ENCODE data around the gene RFPL3.
"Not testable (repeated sequence)": the region's sequence is repeated elsewhere in the genome, so short reads cannot be mapped to it uniquely, and the experiment has no call there.

The RFPL3 gene

GRCh38 chr22:32329202-32329645, 28.4 kb upstream of the RFPL3 start:
- no peak for DNase-seq (ENCODE audit: low read depth in 2 of 2)

- no peak for DNase-seq (ENCODE audit: low read depth in 2 of 2)
These were observed 26.3 kb upstream of the RFPL3 start for GRCh38 chr22:32331236-32331917.

- no peak for DNase-seq (ENCODE audit: low read depth in 2 of 2)
These were observed 25.5 kb upstream of the RFPL3 start for GRCh38 chr22:32331918-32332725.

GRCh38 chr22:32333141-32333768, 24.4 kb upstream of the RFPL3 start:
- no peak for DNase-seq (ENCODE audit: low read depth in 2 of 2)

- DNase-seq (ENCODE audit: low read depth in 2 of 2) = no peak
These were observed 23.7 kb upstream of the RFPL3 start for GRCh38 chr22:32333769-32334659.

- no peak for DNase-seq (ENCODE audit: low read depth in 2 of 2)
These were observed 22.9 kb upstream of the RFPL3 start for GRCh38 chr22:32334660-32335365.

- DNase-seq (ENCODE audit: low read depth in 2 of 2) = no peak
These were observed 22.2 kb upstream of the RFPL3 start for GRCh38 chr22:32335471-32335870.

- no peak for DNase-seq (ENCODE audit: low read depth in 2 of 2)
These were observed 21.5 kb upstream of the RFPL3 start for GRCh38 chr22:32336121-32336603.

GRCh38 chr22:32336771-32337424, 20.8 kb upstream of the RFPL3 start:
- DNase-seq (ENCODE audit: low read depth in 2 of 2) = no peak

GRCh38 chr22:32337425-32337824, 20.2 kb upstream of the RFPL3 start:
- not testable (repeated sequence) for DNase-seq (ENCODE audit: low read depth in 2 of 2)

- no peak for DNase-seq (ENCODE audit: low read depth in 2 of 2)
These were observed 18.9 kb upstream of the RFPL3 start for GRCh38 chr22:32338757-32339156.

- no peak for DNase-seq (ENCODE audit: low read depth in 2 of 2)
These were observed 18.3 kb upstream of the RFPL3 start for GRCh38 chr22:32339190-32340012.

- DNase-seq (ENCODE audit: low read depth in 2 of 2) = no peak
These were observed 17.3 kb upstream of the RFPL3 start for GRCh38 chr22:32340411-32340810.

GRCh38 chr22:32341122-32341740, 16.4 kb upstream of the RFPL3 start:
- DNase-seq (ENCODE audit: low read depth in 2 of 2) = no peak

GRCh38 chr22:32342977-32343376, 14.7 kb upstream of the RFPL3 start:
- DNase-seq (ENCODE audit: low read depth in 2 of 2) = no peak

GRCh38 chr22:32343941-32344340, 13.7 kb upstream of the RFPL3 start:
- no peak for DNase-seq (ENCODE audit: low read depth in 2 of 2)

GRCh38 chr22:32348031-32348611, 9.5 kb upstream of the RFPL3 start:
- DNase-seq (ENCODE audit: low read depth in 2 of 2) = no peak

- DNase-seq (ENCODE audit: low read depth in 2 of 2) = not testable (repeated sequence)
These were observed 5.8 kb upstream of the RFPL3 start for GRCh38 chr22:32351875-32352274.

GRCh38 chr22:32352681-32353080, 5.0 kb upstream of the RFPL3 start:
- DNase-seq (ENCODE audit: low read depth in 2 of 2) = no peak
